MCF 10A (cell line): ENCODE results near the gene PNKD. TPM values are rescaled to one million over a fixed set of nuclear protein-coding genes. Genes with fewer than 3 reads are reported as not detected.

ENCODE experiments used
- BruUV-seq: library from RNA; stranded (reverse); fragments of 400-500 nt; replicated peaks from 2 replicates; lab custom pipeline; 2021; lab: Mats Ljungman, UMichigan
- CTCF ChIA-PET: fragments of 300-600 bp; sonication (Branson Sonifier 250); formaldehyde crosslinking; extraction: SDS; loops from one replicate; lab custom pipeline; 2021; ENCODE audit warnings: antibody characterized with exemption, inconsistent platforms; lab: Yijun Ruan, JAX
- POLR2A ChIA-PET: fragments of 300-600, 350-650 bp; sonication (Branson Sonifier 250); formaldehyde crosslinking; extraction: SDS; loops from one replicate; lab custom pipeline; 2020; ENCODE audit warnings: antibody characterized with exemption, inconsistent platforms; lab: Yijun Ruan, JAX
- DNase-seq: peaks from one replicate; pipeline ENCODE4 v3.0.0-alpha.2; 2018; ENCODE audit not compliant: unreplicated experiment
- H3K27ac Mint-ChIP-seq: one replicate; pipeline ENCODE4 v1.8.0; 2022; ENCODE audit warnings: mild to moderate bottlenecking, low read depth, mixed read lengths; ENCODE audit not compliant: unreplicated experiment
- H3K27me3 Mint-ChIP-seq: one replicate; pipeline ENCODE4 v1.8.0; 2022; ENCODE audit warnings: mixed read lengths; ENCODE audit not compliant: insufficient read depth, unreplicated experiment
- H3K36me3 Mint-ChIP-seq: one replicate; pipeline ENCODE4 v1.8.0; 2022; ENCODE audit warnings: mild to moderate bottlenecking, moderate library complexity, mixed read lengths; ENCODE audit not compliant: insufficient read depth, unreplicated experiment
- H3K4me1 Mint-ChIP-seq: one replicate; pipeline ENCODE4 v1.8.0; 2022; ENCODE audit warnings: mixed read lengths; ENCODE audit not compliant: insufficient read depth, unreplicated experiment
- H3K4me3 Mint-ChIP-seq: one replicate; pipeline ENCODE4 v1.8.0; 2022; ENCODE audit warnings: mild to moderate bottlenecking, moderate library complexity, mixed read lengths; ENCODE audit not compliant: unreplicated experiment
- H3K9me3 Mint-ChIP-seq: one replicate; pipeline ENCODE4 v1.8.0; 2022; ENCODE audit warnings: mixed read lengths; ENCODE audit not compliant: unreplicated experiment
- CTCF ChIP-seq: fragments of 200-600 bp; IDR thresholded peaks from one replicate; pipeline ENCODE4 v1.8.0; 2022; ENCODE audit warnings: antibody characterized with exemption, mild to moderate bottlenecking; ENCODE audit not compliant: unreplicated experiment
- intact Hi-C: fragments of 100-400 bp; cut with micrococcal nuclease; formaldehyde crosslinking; loops from 2 replicates; pipeline ENCODE4 v1.14.1; 2022
- total RNA-seq: library from RNA; stranded (reverse); gene quantifications from 2 replicates; pipeline ENCODE4 v1.2.3, GENCODE V29; 2022

Gene PNKD
- total RNA-seq, 1 experiment from 2014 or later: 23.1 TPM

- intact Hi-C loops: no loop called here
- no peak overlapping the region for H3K27ac Mint-ChIP-seq
- H3K4me1 Mint-ChIP-seq: no peaks in the 10 kb centered on the region
- BruUV-seq: no TSS peak
- POLR2A ChIA-PET: no interaction called here
- CTCF ChIA-PET: interaction anchor here (0.6 to 1.8 kb wide), 2 partner anchors 11 to 66 kb away, joined by 4 to 7 read pairs; partner anchors contain the start of gene CATIP
- no peak for TF ChIP-seq CTCF
- no peak overlapping the region for H3K4me3 Mint-ChIP-seq
- H3K27me3 Mint-ChIP-seq: no peaks in the 10 kb centered on the region
- no peak for DNase-seq
- H3K36me3 Mint-ChIP-seq: no peaks in the 10 kb centered on the region
- no peaks in the 10 kb centered on the region for H3K9me3 Mint-ChIP-seq
Measured at GRCh38 chr2:218344755-218345417, 74.6 kb downstream of the PNKD start.

DNA sequence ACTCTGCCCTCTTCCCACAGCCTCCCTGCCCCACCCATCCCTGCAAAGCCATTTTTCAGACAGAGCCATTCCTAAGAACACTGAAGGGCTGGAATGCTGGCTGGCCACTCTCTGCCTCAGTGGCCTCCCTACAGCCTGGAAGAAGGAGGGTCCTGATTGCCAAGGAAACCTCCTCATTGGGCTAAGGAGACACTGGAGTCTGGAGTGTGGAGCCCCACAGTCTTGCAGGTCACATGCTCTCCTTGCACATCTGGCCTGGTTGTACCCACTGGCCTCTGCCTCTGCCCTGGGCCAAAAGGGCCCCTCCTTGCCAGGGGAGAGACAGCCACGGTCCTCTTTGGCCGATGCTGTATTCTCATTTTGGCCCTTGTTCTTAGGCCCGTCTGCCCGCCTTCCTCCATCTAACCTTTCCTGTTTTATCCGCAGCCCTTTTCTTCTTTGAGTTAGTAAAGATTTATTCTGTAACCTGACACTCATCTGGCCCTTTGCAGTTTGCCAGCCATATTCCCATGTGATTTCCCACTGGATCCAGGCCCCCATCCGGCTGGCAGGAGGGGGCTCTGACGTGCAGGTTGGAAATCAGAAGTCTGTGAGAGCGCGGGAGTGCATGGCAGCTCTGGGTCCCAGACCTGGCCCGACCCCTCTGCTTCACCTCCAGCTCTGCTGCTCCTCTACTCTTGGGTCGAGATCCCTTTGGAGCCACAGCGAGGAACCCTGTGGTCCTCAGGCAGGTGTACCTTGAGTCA, 75.3 kb downstream of the PNKD start:
- no TSS peak for BruUV-seq
- H3K27ac Mint-ChIP-seq: no peak overlapping the region

GRCh38 chr2:218347172-218347571, 76.9 kb downstream of the PNKD start:
- no peak for TF ChIP-seq CTCF
- Mint-ChIP-seq H3K27me3 (no peaks in the 10 kb centered on the region), H3K4me3 (no peak overlapping the region), H3K9me3 (peaks cover 7% of the 10 kb centered on the region), H3K27ac (no peak overlapping the region), H3K4me1 (no peaks in the 10 kb centered on the region), H3K36me3 (no peaks in the 10 kb centered on the region)
- intact Hi-C loops: no loop called here
- DNase-seq: no peak
- no TSS peak for BruUV-seq
- ChIA-PET CTCF (interaction anchor here (2.4 kb wide), 1 partner anchor 9 kb away, joined by 17 read pairs; the partner anchor contains the start of gene CATIP), POLR2A (no interaction called here)

More for the DNA sequence above, 75.3 kb downstream of the PNKD start:
- CTCF ChIA-PET: interaction anchor here (0.6 kb wide), 1 partner anchor 65 kb away, joined by 4 read pairs; no protein-coding TSS in a partner anchor
- Mint-ChIP-seq H3K27me3 (no peaks in the 10 kb centered on the region), H3K4me1 (no peaks in the 10 kb centered on the region), H3K9me3 (no peaks in the 10 kb centered on the region), H3K4me3 (no peak overlapping the region), H3K36me3 (no peaks in the 10 kb centered on the region)
- DNase-seq: no peak
- POLR2A ChIA-PET: no interaction called here
- no peak for TF ChIP-seq CTCF
- intact Hi-C loops: no loop called here

- intact Hi-C loops: no loop called here
- no peak overlapping the region for H3K27ac Mint-ChIP-seq
- CTCF ChIA-PET: interaction anchor here (0.6 to 7.0 kb wide), 5 partner anchors 14 to 104 kb away, joined by 3 to 110 read pairs (median 4); partner anchors contain the start of genes AAMP and PNKD
- POLR2A ChIA-PET: no interaction called here
- H3K27me3 Mint-ChIP-seq: no peaks in the 10 kb centered on the region
- TF ChIP-seq CTCF: no peak
- no TSS peak for BruUV-seq
- H3K4me3 Mint-ChIP-seq: no peak overlapping the region
- peaks cover 8% of the 10 kb centered on the region for H3K9me3 Mint-ChIP-seq
- no peaks in the 10 kb centered on the region for H3K4me1 Mint-ChIP-seq
- H3K36me3 Mint-ChIP-seq: no peaks in the 10 kb centered on the region
- no peak for DNase-seq
Measured at GRCh38 chr2:218354045-218354444, 83.7 kb downstream of the PNKD start.
